GM12872 (cell line): ENCODE data around the gene LDLRAD3.

ENCODE experiments used
- TF ChIP-seq, protein P1 (sequence below): IDR thresholded peaks from 3 replicates; pipeline ENCODE4 v1.5.1; 2011; ENCODE audit warnings: low read depth, mild to moderate bottlenecking, low read length, moderate library complexity; ENCODE audit not compliant: insufficient read depth

The LDLRAD3 gene

DNA sequence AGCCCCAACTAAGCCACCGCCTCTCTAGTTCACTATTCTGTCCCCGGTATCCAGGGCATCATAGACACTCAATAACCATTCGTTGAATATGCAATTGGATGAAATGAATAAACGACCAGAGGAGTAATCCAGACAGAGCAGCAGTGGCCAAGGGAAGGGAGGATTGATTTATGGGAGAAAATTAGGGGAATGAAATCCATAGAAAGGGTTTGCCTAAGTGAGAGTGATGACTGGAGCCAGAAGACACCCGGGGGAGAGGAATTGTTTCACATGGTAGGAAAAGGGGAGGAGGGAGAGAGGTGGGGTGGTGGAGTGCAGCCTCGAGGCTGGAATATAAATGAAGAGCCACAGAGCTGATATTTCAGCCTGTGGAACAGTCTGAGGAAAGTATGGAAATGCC is 177.2 kb downstream of the LDLRAD3 start:
- TF ChIP-seq, protein P1, sequence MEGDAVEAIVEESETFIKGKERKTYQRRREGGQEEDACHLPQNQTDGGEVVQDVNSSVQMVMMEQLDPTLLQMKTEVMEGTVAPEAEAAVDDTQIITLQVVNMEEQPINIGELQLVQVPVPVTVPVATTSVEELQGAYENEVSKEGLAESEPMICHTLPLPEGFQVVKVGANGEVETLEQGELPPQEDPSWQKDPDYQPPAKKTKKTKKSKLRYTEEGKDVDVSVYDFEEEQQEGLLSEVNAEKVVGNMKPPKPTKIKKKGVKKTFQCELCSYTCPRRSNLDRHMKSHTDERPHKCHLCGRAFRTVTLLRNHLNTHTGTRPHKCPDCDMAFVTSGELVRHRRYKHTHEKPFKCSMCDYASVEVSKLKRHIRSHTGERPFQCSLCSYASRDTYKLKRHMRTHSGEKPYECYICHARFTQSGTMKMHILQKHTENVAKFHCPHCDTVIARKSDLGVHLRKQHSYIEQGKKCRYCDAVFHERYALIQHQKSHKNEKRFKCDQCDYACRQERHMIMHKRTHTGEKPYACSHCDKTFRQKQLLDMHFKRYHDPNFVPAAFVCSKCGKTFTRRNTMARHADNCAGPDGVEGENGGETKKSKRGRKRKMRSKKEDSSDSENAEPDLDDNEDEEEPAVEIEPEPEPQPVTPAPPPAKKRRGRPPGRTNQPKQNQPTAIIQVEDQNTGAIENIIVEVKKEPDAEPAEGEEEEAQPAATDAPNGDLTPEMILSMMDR = no peak

- TF ChIP-seq, protein P1 = no peak
Measured at GRCh38 chr11:36122671-36123070, 178.8 kb downstream of the LDLRAD3 start.

- TF ChIP-seq, protein P1 = no peak
Measured at GRCh38 chr11:36123336-36124101, 179.7 kb downstream of the LDLRAD3 start.

- TF ChIP-seq, protein P1 = no peak
Measured at GRCh38 chr11:36126678-36127077, 182.8 kb downstream of the LDLRAD3 start.

GRCh38 chr11:36127550-36127949 is 183.7 kb downstream of the LDLRAD3 start:
- TF ChIP-seq, protein P1 = no peak

DNA sequence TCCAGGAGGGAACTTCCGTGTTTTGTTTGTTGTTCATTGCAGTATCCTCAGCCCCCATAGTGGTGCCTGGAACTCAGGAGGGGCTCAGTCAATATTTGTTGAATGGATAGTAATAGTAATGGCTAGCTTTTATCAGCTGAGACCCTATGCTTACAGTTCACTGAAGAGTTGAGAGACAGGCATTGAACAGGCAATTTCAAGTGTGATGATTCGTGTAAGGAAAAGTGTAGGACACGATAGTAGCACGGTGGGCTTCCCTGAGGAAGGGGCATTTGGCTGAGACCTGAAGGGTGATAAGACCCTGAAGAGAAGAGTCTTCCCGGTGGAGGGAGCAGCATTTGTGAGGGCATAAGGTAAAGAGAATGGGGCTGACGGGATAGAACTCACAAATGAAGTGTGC is 186.1 kb downstream of the LDLRAD3 start:
- TF ChIP-seq, protein P1 = no peak

GRCh38 chr11:36130401-36130800 is 186.5 kb downstream of the LDLRAD3 start:
- TF ChIP-seq, protein P1 = no peak
